Liver (tissue), 9 donors: ENCODE measurements around the gene LRCOL1. TPM values are rescaled to one million over a fixed set of nuclear protein-coding genes. Genes with fewer than 3 reads are reported as not detected.

Experiments
- DNase-seq: peaks from one replicate; pipeline ENCODE4 v3.0.0-alpha.2; 2017; ENCODE audit warnings: low spot score
- H3K27ac ChIP-seq, 2 donors: one replicate each; pipeline ENCODE4 v1.7.0; 2013; ENCODE audit warnings: inconsistent platforms in 2 of 2, low read length in 2 of 2, control low read depth in 1 of 2, low read depth in 1 of 2, mild to moderate bottlenecking in 1 of 2
- H3K27me3 ChIP-seq, 4 donors: one replicate each; pipeline versions ENCODE4 v1.6.1 to v1.7.0; 2013; ENCODE audit warnings: low read length in 3 of 4, inconsistent platforms in 1 of 4, mild to moderate bottlenecking in 1 of 4, moderate library complexity in 1 of 4; ENCODE audit not compliant: control insufficient read depth in 4 of 4, insufficient read depth in 4 of 4
- H3K36me3 ChIP-seq, 4 donors: one replicate each; pipeline versions ENCODE4 v1.6.1 to v1.7.0; 2013; ENCODE audit warnings: low read length in 3 of 4, mild to moderate bottlenecking in 3 of 4, low read depth in 1 of 4, moderate library complexity in 1 of 4; ENCODE audit not compliant: control insufficient read depth in 4 of 4, insufficient read depth in 3 of 4
- H3K4me1 ChIP-seq, 4 donors: one replicate each; pipeline versions ENCODE4 v1.6.1 to v1.7.0; 2013; ENCODE audit warnings: low read length in 3 of 4, mild to moderate bottlenecking in 3 of 4, moderate library complexity in 1 of 4; ENCODE audit not compliant: control insufficient read depth in 4 of 4, insufficient read depth in 4 of 4
- H3K4me3 ChIP-seq, 3 donors: one replicate each; pipeline versions ENCODE4 v1.6.1 to v1.7.0; 2013; ENCODE audit warnings: low read length in 3 of 3, control low read depth in 1 of 3, low read depth in 1 of 3, mild to moderate bottlenecking in 1 of 3
- H3K9ac ChIP-seq, 2 donors: one replicate each; pipeline ENCODE4 v1.7.0; 2013; ENCODE audit warnings: low read length in 2 of 2, mild to moderate bottlenecking in 2 of 2, moderate library complexity in 2 of 2, control low read depth in 1 of 2, low read depth in 1 of 2
- H3K9me3 ChIP-seq, 4 donors: one replicate each; pipeline versions ENCODE4 v1.6.1 to v1.7.0; 2013; ENCODE audit warnings: low read length in 3 of 4; ENCODE audit not compliant: control insufficient read depth in 4 of 4
- ATF3 ChIP-seq: IDR thresholded peaks from 2 replicates; pipeline ENCODE4 v1.6.1; 2016; ENCODE audit warnings: antibody characterized with exemption
- CTCF ChIP-seq: fragments of 150-350 bp; IDR thresholded peaks from 2 replicates; pipeline ENCODE4 v1.5.1; 2017; ENCODE audit warnings: improper control_type of control experiment, low read depth, low read length; ENCODE audit not compliant: missing input control
- GABPA ChIP-seq, 2 donors: IDR thresholded peaks in 1 of 2; conservative IDR thresholded peaks in 1 of 2; 2 replicates each; pipeline ENCODE4 v1.6.1; 2016; ENCODE audit warnings: antibody characterized with exemption in 2 of 2, mild to moderate bottlenecking in 1 of 2, moderate library complexity in 1 of 2
- HNF4G ChIP-seq: IDR thresholded peaks from 2 replicates; pipeline ENCODE4 v1.6.1; 2016; ENCODE audit warnings: antibody characterized with exemption
- MAX ChIP-seq: IDR thresholded peaks from 2 replicates; pipeline ENCODE4 v1.6.1; 2016; ENCODE audit warnings: antibody characterized with exemption
- NR2F2 ChIP-seq: IDR thresholded peaks from 2 replicates; pipeline ENCODE4 v1.6.1; 2016; ENCODE audit warnings: antibody characterized with exemption
- ZBTB33 ChIP-seq: IDR thresholded peaks from 2 replicates; pipeline ENCODE4 v1.6.1; 2016; ENCODE audit warnings: antibody characterized with exemption
- WGBS: extraction: QIAGEN DNeasy Blood & Tissue Kit; methylation state at CpG from one replicate; pipeline ENCODE4 v1.1.7; 2013; 5-methylcytosine and 5-hydroxymethylcytosine counted together
- polyA plus RNA-seq, 2 donors: library from polyadenylated mRNA; stranded (reverse) in 1 of 2; unstranded in 1 of 2; fragments of 200-250 nt in 1 of 2; fragments of >200 nt in 1 of 2; fragmentation: Nextera tagmentation in 1 of 2; extraction: Ambion mirVana in 1 of 2; gene quantifications; one replicate each; pipeline versions ENCODE4 v1.2.1 to v1.2.3, GENCODE V29; 2013 to 2015
- total RNA-seq, 2 donors: library from RNA; depleted of rRNA; stranded (reverse); fragments of >200 nt; gene quantifications; one replicate each; pipeline ENCODE4 v1.2.3, GENCODE V29; 2014
- donor health status: healthy.
- donor health status: healthy.
- donor health status: healthy.
- donor health status: healthy.
- donor health status: healthy.

The LRCOL1 gene
- total and polyA plus RNA-seq, 4 donors = 2.6 to 40.7 (median 5.9) TPM; not detected in 1

- TF ChIP-seq ATF3 = no peak
- Histone ChIP-seq H3K4me3 (no peak overlapping the region), H3K9ac (no peak overlapping the region), H3K27me3 (no peaks in the 10 kb centered on the region), H3K27ac (no peak overlapping the region), H3K36me3 (peaks cover 0 to 9% (median 0%) of the 10 kb centered on the region in 4 donors), H3K9me3 (no peaks in the 10 kb centered on the region), H3K4me1 (no peaks in the 10 kb centered on the region)
- whole genome bisulfite sequencing = 78% methylated on average over 25 of the region's 25 CpGs
- DNase-seq = no peak
Measured at GRCh38 chr12:132566516-132567131, 43.8 kb downstream of the LRCOL1 start.

- TF ChIP-seq MAX (no peak), ZBTB33 (no peak)
- peaks cover 0 to 3% (median 0%) of the 10 kb centered on the region in 4 donors for H3K36me3 ChIP-seq
- peaks cover 3 to 7% (median 6%) of the 10 kb centered on the region in 4 donors for H3K4me1 ChIP-seq
- WGBS = 96% methylated on average over 18 of the region's 18 CpGs
- H3K27ac ChIP-seq = no peak overlapping the region
- no peak overlapping the region for H3K4me3 ChIP-seq
- no peaks in the 10 kb centered on the region for H3K9me3 ChIP-seq
- no peak for DNase-seq
- no peaks in the 10 kb centered on the region for H3K27me3 ChIP-seq
- H3K9ac ChIP-seq = no peak overlapping the region
Measured at GRCh38 chr12:132565365-132565764, 45.0 kb downstream of the LRCOL1 start.

GRCh38 chr12:132563911-132564310, 46.5 kb downstream of the LRCOL1 start:
- H3K4me1 ChIP-seq = peaks cover 10 to 16% (median 14%) of the 10 kb centered on the region in 4 donors
- 97% methylated on average over 20 of the region's 20 CpGs for WGBS
- no peak overlapping the region for H3K9ac ChIP-seq
- H3K27ac ChIP-seq = no peak overlapping the region
- H3K4me3 ChIP-seq = no peak overlapping the region
- no peaks in the 10 kb centered on the region for H3K9me3 ChIP-seq
- no peak for TF ChIP-seq CTCF
- no peak for TF ChIP-seq HNF4G
- TF ChIP-seq NR2F2 = no peak
- DNase-seq = no peak
- H3K27me3 ChIP-seq = no peaks in the 10 kb centered on the region
- no peaks in the 10 kb centered on the region for H3K36me3 ChIP-seq

GRCh38 chr12:132562489-132563021, 47.8 kb downstream of the LRCOL1 start:
- Histone ChIP-seq H3K4me3 (no peak overlapping the region), H3K4me1 (peaks cover 10 to 18% (median 14%) of the 10 kb centered on the region in 4 donors), H3K9me3 (no peaks in the 10 kb centered on the region), H3K9ac (no peak overlapping the region), H3K27ac (no peak overlapping the region), H3K36me3 (no peaks in the 10 kb centered on the region), H3K27me3 (no peaks in the 10 kb centered on the region)
- WGBS = 91% methylated on average over 21 of the region's 21 CpGs
- DNase-seq = no peak
- TF ChIP-seq GABPA (IDR thresholded peaks at IDR 0.05 in 1 of 2, conservative IDR thresholded peaks at IDR 0.05 in 1 of 2) (no peak), ATF3 (no peak)
